HG03060 (cell line): Measurements from ENCODE around the gene BEX1.

ENCODE experiments used
- ATAC-seq: cut with Tn5 transposase; IDR thresholded peaks from one replicate; pipeline ENCODE4 v1.9.1; 2021; ENCODE audit warnings: low read depth, moderate number of reproducible peaks; ENCODE audit not compliant: unreplicated experiment

BEX1 gene

DNA sequence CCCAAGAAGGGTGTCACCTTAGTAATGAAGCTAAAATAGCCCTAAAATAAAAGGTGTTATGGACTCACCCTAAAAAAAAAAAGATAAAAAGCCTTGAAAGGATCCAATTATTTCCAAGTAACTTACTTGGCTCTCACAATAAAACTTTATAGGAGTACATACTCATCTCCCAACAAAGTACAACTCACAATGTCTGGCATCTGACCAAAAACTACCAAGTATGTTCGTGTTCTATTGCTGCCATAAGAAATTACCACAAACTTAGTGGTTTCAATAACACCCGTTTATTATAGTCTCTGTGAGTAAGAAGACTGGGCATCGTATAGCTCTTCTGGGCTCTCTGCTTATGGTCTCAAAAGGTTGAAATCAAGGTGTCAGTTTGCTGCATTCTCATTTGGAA, 51.0 kb downstream of the BEX1 start:
- ATAC-seq: no peak
